ENCODE results near the gene EXOC2. TPM values are rescaled to one million over a fixed set of nuclear protein-coding genes. Genes with fewer than 3 reads are reported as not detected.
"Not testable (repeated sequence)": the region's sequence is repeated elsewhere in the genome, so short reads cannot be mapped to it uniquely, and the experiment has no call there.

The EXOC2 gene
- total RNA-seq, 2 experiments from 2014 or later: 34.5 to 34.9 TPM

GRCh38 chr6:707576-708236, 14.8 kb upstream of the EXOC2 start:
- H3K36me3 Mint-ChIP-seq (ENCODE audit: low read depth): no peaks in the 10 kb centered on the region
- no peak for ATAC-seq
- H3K27me3 Mint-ChIP-seq (ENCODE audit: low read depth): peaks cover 11% of the 10 kb centered on the region
- no peaks in the 10 kb centered on the region for H3K9me3 Mint-ChIP-seq (ENCODE audit: insufficient read depth)
- peaks cover 30% of the 10 kb centered on the region for H3K4me1 Mint-ChIP-seq (ENCODE audit: low read depth)
- CTCF ChIA-PET: no interaction called here
- POLR2A ChIA-PET: no interaction called here
- no peak overlapping the region for H3K27ac Mint-ChIP-seq
- DNase-seq: no peak
- H3K4me3 Mint-ChIP-seq: no peak overlapping the region

GRCh38 chr6:706819-707381, 14.0 kb upstream of the EXOC2 start:
- ChIA-PET CTCF (interaction anchor here (4.0 kb wide), 1 partner anchor 15 kb away, joined by 20 read pairs; no protein-coding TSS in a partner anchor), POLR2A (no interaction called here)
- no peak overlapping the region for H3K27ac Mint-ChIP-seq
- no peaks in the 10 kb centered on the region for H3K9me3 Mint-ChIP-seq (ENCODE audit: insufficient read depth)
- no peak for DNase-seq
- peaks cover 30% of the 10 kb centered on the region for H3K4me1 Mint-ChIP-seq (ENCODE audit: low read depth)
- no peak for ATAC-seq
- peaks cover 15% of the 10 kb centered on the region for H3K27me3 Mint-ChIP-seq (ENCODE audit: low read depth)
- no peak overlapping the region for H3K4me3 Mint-ChIP-seq
- no peaks in the 10 kb centered on the region for H3K36me3 Mint-ChIP-seq (ENCODE audit: low read depth)

GRCh38 chr6:706146-706545, 13.2 kb upstream of the EXOC2 start:
- no peaks in the 10 kb centered on the region for H3K36me3 Mint-ChIP-seq (ENCODE audit: low read depth)
- peaks cover 23% of the 10 kb centered on the region for H3K27me3 Mint-ChIP-seq (ENCODE audit: low read depth)
- CTCF ChIA-PET: interaction anchor here (4.0 kb wide), 1 partner anchor 15 kb away, joined by 20 read pairs; no protein-coding TSS in a partner anchor
- H3K4me1 Mint-ChIP-seq (ENCODE audit: low read depth): peaks cover 24% of the 10 kb centered on the region
- no peak overlapping the region for H3K27ac Mint-ChIP-seq
- POLR2A ChIA-PET: no interaction called here
- no peak overlapping the region for H3K4me3 Mint-ChIP-seq
- DNase-seq (no peak), ATAC-seq (no peak)
- no peaks in the 10 kb centered on the region for H3K9me3 Mint-ChIP-seq (ENCODE audit: insufficient read depth)

- POLR2A ChIA-PET: interaction anchor here (1.2 kb wide), 1 partner anchor 17 kb away, joined by 3 read pairs; no protein-coding TSS in a partner anchor
Measured at GRCh38 chr6:705047-705446, 12.1 kb upstream of the EXOC2 start.

GRCh38 chr6:704046-704445, 11.1 kb upstream of the EXOC2 start:
- DNase-seq: no peak
- no peaks in the 10 kb centered on the region for H3K36me3 Mint-ChIP-seq (ENCODE audit: low read depth)
- H3K27me3 Mint-ChIP-seq (ENCODE audit: low read depth): peaks cover 29% of the 10 kb centered on the region
- H3K27ac Mint-ChIP-seq: no peak overlapping the region
- no peaks in the 10 kb centered on the region for H3K9me3 Mint-ChIP-seq (ENCODE audit: insufficient read depth)
- H3K4me1 Mint-ChIP-seq (ENCODE audit: low read depth): peaks cover 13% of the 10 kb centered on the region
- ChIA-PET CTCF (interaction anchor here (1.1 to 4.0 kb wide), 4 partner anchors 12 to 693 kb away, joined by 3 to 20 read pairs (median 6); partner anchors contain the start of gene EXOC2), POLR2A (interaction anchor here (1.2 kb wide), 1 partner anchor 18 kb away, joined by 3 read pairs; no protein-coding TSS in a partner anchor)
- no peak overlapping the region for H3K4me3 Mint-ChIP-seq
- no peak for ATAC-seq

More at GRCh38 chr6:705047-705446, 12.1 kb upstream of the EXOC2 start:
- no peak overlapping the region for H3K27ac Mint-ChIP-seq
- peaks cover 20% of the 10 kb centered on the region for H3K4me1 Mint-ChIP-seq (ENCODE audit: low read depth)
- DNase-seq (no peak), ATAC-seq (no peak)
- no peaks in the 10 kb centered on the region for H3K36me3 Mint-ChIP-seq (ENCODE audit: low read depth)
- CTCF ChIA-PET: interaction anchor here (0.9 to 4.0 kb wide), 5 partner anchors 13 to 692 kb away, joined by 3 to 20 read pairs (median 4); partner anchors contain the start of gene EXOC2
- no peak overlapping the region for H3K4me3 Mint-ChIP-seq
- H3K9me3 Mint-ChIP-seq (ENCODE audit: insufficient read depth): no peaks in the 10 kb centered on the region
- peaks cover 29% of the 10 kb centered on the region for H3K27me3 Mint-ChIP-seq (ENCODE audit: low read depth)

GRCh38 chr6:703552-703951, 10.6 kb upstream of the EXOC2 start:
- POLR2A ChIA-PET: no interaction called here
- peaks cover 13% of the 10 kb centered on the region for H3K4me1 Mint-ChIP-seq (ENCODE audit: low read depth)
- peaks cover 29% of the 10 kb centered on the region for H3K27me3 Mint-ChIP-seq (ENCODE audit: low read depth)
- H3K4me3 Mint-ChIP-seq: no peak overlapping the region
- no peak for DNase-seq
- no peak overlapping the region for H3K27ac Mint-ChIP-seq
- no peaks in the 10 kb centered on the region for H3K9me3 Mint-ChIP-seq (ENCODE audit: insufficient read depth)
- ATAC-seq: no peak
- H3K36me3 Mint-ChIP-seq (ENCODE audit: low read depth): no peaks in the 10 kb centered on the region
- CTCF ChIA-PET: interaction anchor here (1.6 to 4.0 kb wide), 3 partner anchors 11 to 113 kb away, joined by 4 to 20 read pairs (median 7); partner anchors contain the start of gene EXOC2

- Mint-ChIP-seq H3K4me1 (ENCODE audit: low read depth) (peaks cover 7% of the 10 kb centered on the region), H3K27ac (no peak overlapping the region), H3K27me3 (ENCODE audit: low read depth) (peaks cover 26% of the 10 kb centered on the region), H3K4me3 (no peak overlapping the region), H3K9me3 (ENCODE audit: insufficient read depth) (no peaks in the 10 kb centered on the region), H3K36me3 (ENCODE audit: low read depth) (no peaks in the 10 kb centered on the region)
- POLR2A ChIA-PET: no interaction called here
- no peak for DNase-seq
- CTCF ChIA-PET: interaction anchor here (1.1 to 1.9 kb wide), 3 partner anchors 9 to 20 kb away, joined by 4 to 7 read pairs (median 6); partner anchors contain the start of gene EXOC2
- ATAC-seq: no peak
Measured at GRCh38 chr6:701700-702479, 9.0 kb upstream of the EXOC2 start.

GRCh38 chr6:701215-701614, 8.3 kb upstream of the EXOC2 start:
- Mint-ChIP-seq H3K9me3 (ENCODE audit: insufficient read depth) (no peaks in the 10 kb centered on the region), H3K27me3 (ENCODE audit: low read depth) (peaks cover 24% of the 10 kb centered on the region), H3K4me1 (ENCODE audit: low read depth) (peaks cover 7% of the 10 kb centered on the region), H3K4me3 (no peak overlapping the region), H3K27ac (no peak overlapping the region), H3K36me3 (ENCODE audit: low read depth) (no peaks in the 10 kb centered on the region)
- no peak for DNase-seq
- no peak for ATAC-seq
- ChIA-PET CTCF (interaction anchor here (1.9 kb wide), 1 partner anchor 21 kb away, joined by 6 read pairs; no protein-coding TSS in a partner anchor), POLR2A (no interaction called here)

GRCh38 chr6:700490-700889, 7.6 kb upstream of the EXOC2 start:
- no peak overlapping the region for H3K4me3 Mint-ChIP-seq
- peaks cover 7% of the 10 kb centered on the region for H3K4me1 Mint-ChIP-seq (ENCODE audit: low read depth)
- ChIA-PET POLR2A (no interaction called here), CTCF (interaction anchor here (2.6 kb wide), 1 partner anchor 108 kb away, joined by 7 read pairs; no protein-coding TSS in a partner anchor)
- H3K27ac Mint-ChIP-seq: no peak overlapping the region
- DNase-seq (no peak), ATAC-seq (no peak)
- H3K9me3 Mint-ChIP-seq (ENCODE audit: insufficient read depth): no peaks in the 10 kb centered on the region
- H3K36me3 Mint-ChIP-seq (ENCODE audit: low read depth): no peaks in the 10 kb centered on the region
- peaks cover 24% of the 10 kb centered on the region for H3K27me3 Mint-ChIP-seq (ENCODE audit: low read depth)

- ATAC-seq (no peak), DNase-seq (no peak)
- no peak overlapping the region for H3K27ac Mint-ChIP-seq
- POLR2A ChIA-PET: no interaction called here
- H3K9me3 Mint-ChIP-seq (ENCODE audit: insufficient read depth): no peaks in the 10 kb centered on the region
- CTCF ChIA-PET: interaction anchor here (1.6 to 2.6 kb wide), 2 partner anchors 23 to 107 kb away, joined by 4 to 7 read pairs; no protein-coding TSS in a partner anchor
- H3K36me3 Mint-ChIP-seq (ENCODE audit: low read depth): no peaks in the 10 kb centered on the region
- H3K4me1 Mint-ChIP-seq (ENCODE audit: low read depth): no peaks in the 10 kb centered on the region
- peaks cover 24% of the 10 kb centered on the region for H3K27me3 Mint-ChIP-seq (ENCODE audit: low read depth)
- H3K4me3 Mint-ChIP-seq: no peak overlapping the region
Measured at GRCh38 chr6:699319-699718, 6.4 kb upstream of the EXOC2 start.

GRCh38 chr6:694431-695126, 1.6 kb upstream of the EXOC2 start:
- POLR2A ChIA-PET: interaction anchor here (3.1 kb wide), 1 partner anchor 16 kb away, joined by 26 read pairs; no protein-coding TSS in a partner anchor
- not testable (repeated sequence) for ATAC-seq; H3K27ac Mint-ChIP-seq; H3K9me3 Mint-ChIP-seq (ENCODE audit: insufficient read depth); H3K36me3 Mint-ChIP-seq (ENCODE audit: low read depth); H3K27me3 Mint-ChIP-seq (ENCODE audit: low read depth); H3K4me3 Mint-ChIP-seq; DNase-seq
- H3K4me1 Mint-ChIP-seq (ENCODE audit: low read depth): peaks cover 34% of the 10 kb centered on the region
- CTCF ChIA-PET: interaction anchor here (2.9 kb wide), 1 partner anchor 27 kb away, joined by 11 read pairs; no protein-coding TSS in a partner anchor

All from activated CD8-positive, alpha-beta T cell treated with anti-CD3 and anti-CD28 coated beads, Interleukin-2, amount 10 ng/mL, durations not matched to agents 7 days and 5 days (primary cell).